ENCODE data around the gene RILP.

The RILP gene

GRCh38 chr17:1629504-1630310 is 20.0 kb downstream of the RILP start:
- peak; percentile 52 to 64 for DNase-seq (ENCODE audit: low read depth in 2 of 2)

- peak; percentile 78 to 86 for DNase-seq (ENCODE audit: low read depth in 2 of 2)
Observed at GRCh38 chr17:1628856-1629503, 20.7 kb downstream of the RILP start.

GRCh38 chr17:1627982-1628855 is 21.4 kb downstream of the RILP start, which contains the start of gene SLC43A2:
Gene SLC43A2 (minus strand): TSS chr17:1628834. CDS start chr17:1627874, 960 bp downstream.
- peak; percentile 42 to 74 for DNase-seq (ENCODE audit: low read depth in 2 of 2)

GRCh38 chr17:1627182-1627981 is 22.3 kb downstream of the RILP start:
- no peak for DNase-seq (ENCODE audit: low read depth in 2 of 2)

GRCh38 chr17:1626333-1626732 is 23.3 kb downstream of the RILP start:
- no peak for DNase-seq (ENCODE audit: low read depth in 2 of 2)

- no peak for DNase-seq (ENCODE audit: low read depth in 2 of 2)
Observed at GRCh38 chr17:1625581-1625980, 24.1 kb downstream of the RILP start.

- DNase-seq (ENCODE audit: low read depth in 2 of 2): no peak
Observed at GRCh38 chr17:1625053-1625452, 24.6 kb downstream of the RILP start.

- no peak for DNase-seq (ENCODE audit: low read depth in 2 of 2)
Observed at GRCh38 chr17:1624650-1625049, 25.0 kb downstream of the RILP start.

- no peak for DNase-seq (ENCODE audit: low read depth in 2 of 2)
Observed at GRCh38 chr17:1623057-1623630, 26.5 kb downstream of the RILP start.

GRCh38 chr17:1621273-1621954 is 28.3 kb downstream of the RILP start:
- DNase-seq (ENCODE audit: low read depth in 2 of 2): no peak

- DNase-seq (ENCODE audit: low read depth in 2 of 2): no peak
Observed at GRCh38 chr17:1620486-1620885, 29.2 kb downstream of the RILP start.

- DNase-seq (ENCODE audit: low read depth in 2 of 2): no peak
Observed at GRCh38 chr17:1617620-1618174, 32.0 kb downstream of the RILP start.

GRCh38 chr17:1616101-1616500 is 33.6 kb downstream of the RILP start:
- DNase-seq (ENCODE audit: low read depth in 2 of 2): no peak

GRCh38 chr17:1612400-1612799 is 37.3 kb downstream of the RILP start:
- no peak for DNase-seq (ENCODE audit: low read depth in 2 of 2)

GRCh38 chr17:1611715-1612114 is 38.0 kb downstream of the RILP start:
- no peak for DNase-seq (ENCODE audit: low read depth in 2 of 2)

- no peak for DNase-seq (ENCODE audit: low read depth in 2 of 2)
Observed at GRCh38 chr17:1608676-1609075, 41.0 kb downstream of the RILP start.

GRCh38 chr17:1607971-1608320 is 41.7 kb downstream of the RILP start:
- DNase-seq (ENCODE audit: low read depth in 2 of 2): no peak

GRCh38 chr17:1606352-1606985 is 43.2 kb downstream of the RILP start:
- DNase-seq (ENCODE audit: low read depth in 2 of 2): no peak

GRCh38 chr17:1605681-1606351 is 43.9 kb downstream of the RILP start:
- no peak for DNase-seq (ENCODE audit: low read depth in 2 of 2)

Data from stimulated activated CD8-positive, alpha-beta memory T cell treated with anti-CD3 and anti-CD28 coated beads, Interleukin-7, amount 100 ng/mL, for 4 hours (primary cell).